Mucosa of descending colon (tissue), 3 donors: Measurements from ENCODE around the gene LASP1. TPM values are rescaled to one million over a fixed set of nuclear protein-coding genes. Genes with fewer than 3 reads are reported as not detected.
"Not testable (repeated sequence)": the region's sequence is repeated elsewhere in the genome, so short reads cannot be mapped to it uniquely, and the experiment has no call there.

Source experiments
- ATAC-seq: fragments of 200-7000 bp; cut with Tn5 transposase; one replicate; pipeline ENCODE4 v1.9.1; 2020; ENCODE audit warnings: mild to moderate bottlenecking, moderate library complexity
- DNase-seq, 3 donors: peaks; one replicate each; pipeline ENCODE4 v3.0.0-alpha.2; 2020
- H3K36me3 ChIP-seq: fragments of 200-600 bp; one replicate; pipeline ENCODE4 v1.8.0; 2021; ENCODE audit warnings: low read depth, mild to moderate bottlenecking
- H3K4me1 ChIP-seq: fragments of 200-600 bp; one replicate; pipeline ENCODE4 v1.8.0; 2021; ENCODE audit warnings: low read depth, mild to moderate bottlenecking
- H3K4me3 ChIP-seq: fragments of 200-600 bp; one replicate; pipeline ENCODE4 v1.8.0; 2021; ENCODE audit warnings: mild to moderate bottlenecking
- H3K9me3 ChIP-seq: fragments of 200-600 bp; one replicate; pipeline ENCODE4 v1.8.0; 2021; ENCODE audit warnings: mild to moderate bottlenecking
- intact Hi-C, 2 donors: fragments of 100-400 bp; cut with DNase I in 1 of 2; cut with micrococcal nuclease in 1 of 2; formaldehyde crosslinking; loops; one replicate each; pipeline versions ENCODE4 v1.11.0 to v1.11.1; 2022; cut with DNase I, micrococcal nuclease
- total RNA-seq, 3 donors: library from RNA; stranded (reverse); fragmentation: NEBNext Ultra II Directional in 2 of 3; extraction: Animal tissue kit (Norgen Biotek cat#: 25700) in 2 of 3; gene quantifications; one replicate each; pipeline versions ENCODE4 v1.2.1 to v1.2.4, GENCODE V29; 2021 to 2023
- TF ChIP-seq, protein P1 (sequence below): fragments of 200-600 bp; IDR thresholded peaks from one replicate; pipeline ENCODE4 v1.8.0; 2022; ENCODE audit warnings: antibody characterized with exemption, mild to moderate bottlenecking
- donor health status: DM: no; HTN: no; CAD: no; lungs with moderate emphysema.
- donor health status: DM: no; HTN: no; CAD: no.
- donor health status: DM: no; HTN: yes; CAD: no.

LASP1 gene
- total RNA-seq, 3 donors from 2014 or later, result 163 to 286 (median 276) TPM

DNA sequence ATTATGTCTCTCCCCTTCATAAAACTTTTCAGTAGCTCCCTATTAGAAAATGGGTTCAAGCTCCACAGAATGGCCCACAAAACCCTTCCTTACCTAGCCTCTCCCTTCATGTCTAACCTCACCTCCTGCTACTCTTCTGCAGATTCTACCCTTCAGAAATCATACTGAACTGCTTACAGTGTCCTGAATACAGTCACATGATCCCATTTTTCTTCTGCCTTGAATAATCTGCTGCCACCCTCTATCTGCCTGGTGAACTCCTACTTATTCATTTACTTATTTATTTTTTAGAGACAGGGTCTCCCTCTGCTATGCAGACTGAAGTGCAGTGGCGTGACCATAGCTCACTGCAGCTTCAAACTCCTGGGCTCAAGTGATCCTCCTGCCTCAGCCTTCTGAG lies 70.5 kb downstream of the LASP1 start:
- Histone ChIP-seq H3K4me1 (no peaks in the 10 kb centered on the region), H3K36me3 (no peaks in the 10 kb centered on the region), H3K9me3 (no peaks in the 10 kb centered on the region), H3K4me3 (no peak overlapping the region)
- intact Hi-C loops, result no loop called here
- DNase-seq (no peak), ATAC-seq (no peak)
- TF ChIP-seq, protein P1, sequence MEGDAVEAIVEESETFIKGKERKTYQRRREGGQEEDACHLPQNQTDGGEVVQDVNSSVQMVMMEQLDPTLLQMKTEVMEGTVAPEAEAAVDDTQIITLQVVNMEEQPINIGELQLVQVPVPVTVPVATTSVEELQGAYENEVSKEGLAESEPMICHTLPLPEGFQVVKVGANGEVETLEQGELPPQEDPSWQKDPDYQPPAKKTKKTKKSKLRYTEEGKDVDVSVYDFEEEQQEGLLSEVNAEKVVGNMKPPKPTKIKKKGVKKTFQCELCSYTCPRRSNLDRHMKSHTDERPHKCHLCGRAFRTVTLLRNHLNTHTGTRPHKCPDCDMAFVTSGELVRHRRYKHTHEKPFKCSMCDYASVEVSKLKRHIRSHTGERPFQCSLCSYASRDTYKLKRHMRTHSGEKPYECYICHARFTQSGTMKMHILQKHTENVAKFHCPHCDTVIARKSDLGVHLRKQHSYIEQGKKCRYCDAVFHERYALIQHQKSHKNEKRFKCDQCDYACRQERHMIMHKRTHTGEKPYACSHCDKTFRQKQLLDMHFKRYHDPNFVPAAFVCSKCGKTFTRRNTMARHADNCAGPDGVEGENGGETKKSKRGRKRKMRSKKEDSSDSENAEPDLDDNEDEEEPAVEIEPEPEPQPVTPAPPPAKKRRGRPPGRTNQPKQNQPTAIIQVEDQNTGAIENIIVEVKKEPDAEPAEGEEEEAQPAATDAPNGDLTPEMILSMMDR, result no peak

DNA sequence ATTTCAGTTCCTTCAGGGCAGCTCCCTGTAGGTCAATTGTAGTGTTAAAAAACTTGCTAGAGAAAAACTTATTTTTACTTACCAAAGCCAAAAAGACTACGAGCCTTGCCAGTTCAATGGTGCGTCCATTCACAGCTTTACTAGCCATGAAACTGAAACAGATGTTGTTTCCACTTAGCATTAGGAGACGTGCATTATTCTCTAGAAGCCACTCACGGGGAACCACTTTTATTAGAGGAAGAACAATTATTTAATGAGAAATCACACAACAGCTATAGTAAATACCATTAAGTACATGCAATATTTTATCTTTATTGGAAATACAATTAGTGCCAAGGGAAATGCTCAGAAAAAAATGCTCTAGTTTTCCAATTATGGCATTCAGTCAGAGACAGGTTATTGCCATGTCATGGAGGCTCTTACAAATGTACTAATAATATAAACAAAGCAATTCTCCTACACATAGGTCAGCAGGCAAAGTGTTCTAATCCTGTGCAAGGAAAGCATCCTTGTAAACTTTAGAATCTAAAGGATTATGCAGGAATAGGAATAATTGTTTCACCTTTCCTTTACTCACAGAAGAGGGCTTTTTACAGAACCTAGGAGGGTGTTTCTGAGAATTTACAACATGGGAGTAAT lies 73.0 kb downstream of the LASP1 start:
- Histone ChIP-seq H3K4me3 (no peak overlapping the region), H3K36me3 (no peaks in the 10 kb centered on the region), H3K4me1 (no peaks in the 10 kb centered on the region), H3K9me3 (no peaks in the 10 kb centered on the region)
- DNase-seq, result no peak
- TF ChIP-seq, protein P1, result no peak
- intact Hi-C loops, result no loop called here
- no peak for ATAC-seq

DNA sequence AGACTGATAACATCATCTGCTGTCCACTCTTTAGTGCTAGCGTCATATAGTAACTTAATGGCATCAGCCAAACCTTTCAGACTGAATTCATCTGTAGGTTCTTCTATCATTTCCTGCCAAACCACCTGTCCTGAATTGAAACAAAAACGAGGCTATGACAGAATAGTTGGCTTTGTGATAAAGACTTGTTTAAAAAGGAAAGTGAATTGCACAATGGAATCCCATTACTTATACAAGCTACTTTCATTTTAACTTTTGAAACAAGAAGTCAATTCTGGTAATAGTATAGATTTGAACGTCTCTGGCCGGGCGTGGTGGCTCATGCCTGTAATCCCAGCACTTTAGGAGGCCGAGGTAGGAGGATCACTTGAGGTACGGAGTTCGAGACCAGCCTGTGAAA lies 73.7 kb downstream of the LASP1 start:
- intact Hi-C loops, result no loop called here
- DNase-seq, result no peak
- Histone ChIP-seq H3K9me3 (no peaks in the 10 kb centered on the region), H3K4me1 (no peaks in the 10 kb centered on the region), H3K4me3 (no peak overlapping the region), H3K36me3 (no peaks in the 10 kb centered on the region)
- no peak for ATAC-seq
- TF ChIP-seq, protein P1, result no peak

DNA sequence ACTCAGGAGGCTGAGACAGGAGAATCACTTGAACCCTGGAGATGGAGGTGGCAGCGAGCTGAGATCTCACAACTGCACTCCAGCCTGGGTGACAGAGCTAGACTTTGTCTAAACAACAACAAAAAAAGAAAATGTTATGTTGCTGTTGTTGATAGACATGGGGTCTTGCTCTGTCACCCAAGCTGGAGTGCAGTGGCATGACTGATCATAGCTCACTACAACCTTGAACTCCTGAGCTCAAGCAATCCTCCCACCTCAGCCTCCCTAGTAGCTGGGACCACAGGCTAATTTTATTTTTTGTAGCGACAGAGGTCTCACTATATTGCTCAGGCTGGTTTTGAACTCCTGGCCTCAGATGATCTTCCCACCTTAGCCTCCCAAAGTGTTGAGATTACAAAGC lies 77.3 kb downstream of the LASP1 start:
- Histone ChIP-seq H3K36me3 (no peaks in the 10 kb centered on the region), H3K4me1 (no peaks in the 10 kb centered on the region), H3K9me3 (no peaks in the 10 kb centered on the region), H3K4me3 (no peak overlapping the region)
- no peak for DNase-seq
- ATAC-seq, result no peak
- TF ChIP-seq, protein P1, result no peak
- intact Hi-C loops, result no loop called here

DNA sequence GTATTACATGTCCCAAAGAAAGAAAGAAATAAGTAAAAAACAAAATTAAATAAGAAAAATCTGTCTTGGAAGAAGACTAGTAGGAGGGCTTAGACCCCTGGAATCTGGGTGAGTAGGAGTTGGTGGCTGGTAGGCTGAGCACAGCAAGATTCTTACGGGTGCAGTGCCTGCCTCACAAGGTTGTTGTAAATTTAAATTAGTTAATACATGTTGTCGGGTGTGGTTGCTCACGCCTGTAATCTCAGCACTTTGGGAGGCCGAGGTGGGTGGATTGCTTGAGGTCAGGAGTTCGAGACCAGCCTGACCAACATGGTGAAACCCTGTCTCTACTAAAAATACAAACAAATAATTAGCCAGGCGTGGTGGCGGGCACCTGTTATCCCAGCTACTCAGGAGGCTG lies 83.9 kb downstream of the LASP1 start:
- ATAC-seq, H3K4me1 ChIP-seq, H3K4me3 ChIP-seq, H3K36me3 ChIP-seq, DNase-seq, H3K9me3 ChIP-seq, intact Hi-C loops: not testable (repeated sequence)

DNA sequence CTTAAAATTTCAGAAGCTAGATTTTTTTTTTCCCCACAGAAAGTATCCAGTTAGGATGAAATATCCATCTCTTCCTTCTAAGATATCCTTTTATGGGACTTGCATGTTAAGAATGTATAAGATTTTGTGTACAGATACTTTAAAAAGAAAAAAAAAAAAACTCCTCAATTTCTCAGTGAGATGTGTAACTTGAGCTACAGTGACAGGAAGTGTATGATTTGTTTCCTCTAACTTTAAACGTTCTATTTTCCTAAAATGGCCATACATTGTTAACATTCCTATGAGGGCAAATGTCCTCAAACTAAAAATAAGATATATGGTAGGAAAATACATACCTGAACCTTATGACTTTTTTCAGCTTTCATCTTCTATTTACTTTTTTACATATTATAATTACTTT lies 88.5 kb downstream of the LASP1 start:
- H3K9me3 ChIP-seq, result no peaks in the 10 kb centered on the region
- no peaks in the 10 kb centered on the region for H3K4me1 ChIP-seq
- DNase-seq (no peak), ATAC-seq (no peak)
- intact Hi-C loops, result no loop called here
- H3K36me3 ChIP-seq, result no peaks in the 10 kb centered on the region
- H3K4me3 ChIP-seq, result no peak overlapping the region
- TF ChIP-seq, protein P1, result no peak
